PFSK-1 (cell line): ENCODE measurements around the gene TNRC18.

Experiments used
- POLR2AphosphoS5 ChIP-seq: IDR thresholded peaks from 2 replicates; pipeline ENCODE4 v1.6.1; 2012; ENCODE audit warnings: low read depth, mild to moderate bottlenecking, control low read depth, low read length, moderate library complexity
- REST ChIP-seq, 2 experiments: IDR thresholded peaks; 2 replicates each; pipeline versions ENCODE4 v1.6.1 to v1.8.0; 2011 to 2012; ENCODE audit warnings: low read depth in 2 of 2, low read length in 2 of 2, control low read depth in 1 of 2, inconsistent platforms in 1 of 2, mild to moderate bottlenecking in 1 of 2, moderate library complexity in 1 of 2; ENCODE audit not compliant: insufficient read depth in 1 of 2

- TF ChIP-seq POLR2AphosphoS5 (no peak), REST (IDR thresholded peaks at IDR 0.05; ENCODE audit: insufficient read depth in 1 of 2, low read depth in 2 of 2, low read length in 2 of 2) (no peak)
These were observed 30.3 kb downstream of the TNRC18 start for GRCh38 chr7:5393328-5393727.
